HUES48 (cell line): Measurements from ENCODE around the gene ZNF462.

ENCODE experiments used
- H3K27ac ChIP-seq: one replicate; pipeline ENCODE4 v1.7.0; 2013; ENCODE audit warnings: low read depth, low read length, inconsistent platforms
- H3K27me3 ChIP-seq: 2 replicates; pipeline ENCODE4 v1.6.1; 2013; ENCODE audit warnings: mild to moderate bottlenecking, low read length; ENCODE audit not compliant: control insufficient read depth, insufficient read depth
- H3K36me3 ChIP-seq: 2 replicates; pipeline ENCODE4 v1.6.1; 2013; ENCODE audit warnings: low read length; ENCODE audit not compliant: control insufficient read depth, insufficient read depth
- H3K4me1 ChIP-seq: 2 replicates; pipeline ENCODE4 v1.6.1; 2013; ENCODE audit warnings: mild to moderate bottlenecking, low read length; ENCODE audit not compliant: control insufficient read depth, insufficient read depth
- H3K4me3 ChIP-seq: 2 replicates; pipeline ENCODE4 v1.5.1; 2013; ENCODE audit warnings: mild to moderate bottlenecking, low read depth, low read length
- H3K9ac ChIP-seq: 2 replicates; pipeline ENCODE4 v1.6.1; 2013; ENCODE audit warnings: mild to moderate bottlenecking, low read depth, low read length, moderate library complexity
- H3K9me3 ChIP-seq: 2 replicates; pipeline ENCODE4 v1.6.1; 2013; ENCODE audit warnings: low read length; ENCODE audit not compliant: control insufficient read depth, insufficient read depth

Gene ZNF462, protein sequence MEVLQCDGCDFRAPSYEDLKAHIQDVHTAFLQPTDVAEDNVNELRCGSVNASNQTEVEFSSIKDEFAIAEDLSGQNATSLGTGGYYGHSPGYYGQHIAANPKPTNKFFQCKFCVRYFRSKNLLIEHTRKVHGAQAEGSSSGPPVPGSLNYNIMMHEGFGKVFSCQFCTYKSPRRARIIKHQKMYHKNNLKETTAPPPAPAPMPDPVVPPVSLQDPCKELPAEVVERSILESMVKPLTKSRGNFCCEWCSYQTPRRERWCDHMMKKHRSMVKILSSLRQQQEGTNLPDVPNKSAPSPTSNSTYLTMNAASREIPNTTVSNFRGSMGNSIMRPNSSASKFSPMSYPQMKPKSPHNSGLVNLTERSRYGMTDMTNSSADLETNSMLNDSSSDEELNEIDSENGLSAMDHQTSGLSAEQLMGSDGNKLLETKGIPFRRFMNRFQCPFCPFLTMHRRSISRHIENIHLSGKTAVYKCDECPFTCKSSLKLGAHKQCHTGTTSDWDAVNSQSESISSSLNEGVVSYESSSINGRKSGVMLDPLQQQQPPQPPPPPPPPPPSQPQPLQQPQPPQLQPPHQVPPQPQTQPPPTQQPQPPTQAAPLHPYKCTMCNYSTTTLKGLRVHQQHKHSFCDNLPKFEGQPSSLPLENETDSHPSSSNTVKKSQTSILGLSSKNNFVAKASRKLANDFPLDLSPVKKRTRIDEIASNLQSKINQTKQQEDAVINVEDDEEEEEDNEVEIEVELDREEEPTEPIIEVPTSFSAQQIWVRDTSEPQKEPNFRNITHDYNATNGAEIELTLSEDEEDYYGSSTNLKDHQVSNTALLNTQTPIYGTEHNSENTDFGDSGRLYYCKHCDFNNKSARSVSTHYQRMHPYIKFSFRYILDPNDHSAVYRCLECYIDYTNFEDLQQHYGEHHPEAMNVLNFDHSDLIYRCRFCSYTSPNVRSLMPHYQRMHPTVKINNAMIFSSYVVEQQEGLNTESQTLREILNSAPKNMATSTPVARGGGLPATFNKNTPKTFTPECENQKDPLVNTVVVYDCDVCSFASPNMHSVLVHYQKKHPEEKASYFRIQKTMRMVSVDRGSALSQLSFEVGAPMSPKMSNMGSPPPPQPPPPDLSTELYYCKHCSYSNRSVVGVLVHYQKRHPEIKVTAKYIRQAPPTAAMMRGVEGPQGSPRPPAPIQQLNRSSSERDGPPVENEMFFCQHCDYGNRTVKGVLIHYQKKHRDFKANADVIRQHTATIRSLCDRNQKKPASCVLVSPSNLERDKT (N-terminal part only)

GRCh38 chr9:106862821-106863720 is at the start of gene ZNF462:
Gene ZNF462 (plus strand): TSS chr9:106863166. CDS start chr9:106923384, 60,218 bp downstream.
- H3K4me3 ChIP-seq: peak within 1 kb of the TSS; percentile 90

DNA sequence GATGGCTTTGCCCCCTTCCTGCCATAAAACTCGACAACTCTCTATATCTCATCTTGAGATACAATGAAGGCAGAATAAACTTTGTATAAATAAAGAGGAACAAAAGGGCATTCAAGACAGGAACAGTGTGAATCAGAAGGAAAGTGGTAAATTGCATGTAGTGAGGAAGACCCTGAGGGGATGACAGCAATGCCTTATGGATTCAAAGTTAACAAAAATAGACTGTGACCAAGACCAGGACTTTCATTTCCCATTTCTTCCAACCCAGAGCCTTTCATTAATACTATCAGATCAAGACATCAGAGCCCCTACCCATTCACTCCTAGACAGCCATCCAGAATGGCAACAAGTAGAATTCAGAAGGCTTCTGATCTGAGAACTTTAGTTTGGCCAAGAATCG is 46.4 kb upstream of the ZNF462 start:
- Histone ChIP-seq H3K9ac (no peak overlapping the region), H3K9me3 (no peaks in the 10 kb centered on the region), H3K27me3 (no peaks in the 10 kb centered on the region), H3K27ac (no peak overlapping the region), H3K4me1 (no peaks in the 10 kb centered on the region), H3K4me3 (no peak overlapping the region), H3K36me3 (no peaks in the 10 kb centered on the region)

More at GRCh38 chr9:106862821-106863720, at the start of gene ZNF462:
- H3K27ac ChIP-seq: peak within 1 kb of the TSS; percentile 97
- H3K27me3 ChIP-seq: no peaks in the 10 kb centered on the region
- peaks cover 49% of the 10 kb centered on the region for H3K4me1 ChIP-seq
- H3K9me3 ChIP-seq: no peaks in the 10 kb centered on the region
- peaks cover 11% of the 10 kb centered on the region; the same call in 1 of the 2 replicates for H3K36me3 ChIP-seq
- peak within 1 kb of the TSS; percentile 92 for H3K9ac ChIP-seq

GRCh38 chr9:106818034-106818433 is 44.9 kb upstream of the ZNF462 start:
- no peaks in the 10 kb centered on the region for H3K9me3 ChIP-seq
- no peak overlapping the region for H3K4me3 ChIP-seq
- H3K27me3 ChIP-seq: no peaks in the 10 kb centered on the region
- H3K36me3 ChIP-seq: no peaks in the 10 kb centered on the region
- H3K27ac ChIP-seq: no peak overlapping the region
- no peak overlapping the region for H3K9ac ChIP-seq
- no peaks in the 10 kb centered on the region for H3K4me1 ChIP-seq

DNA sequence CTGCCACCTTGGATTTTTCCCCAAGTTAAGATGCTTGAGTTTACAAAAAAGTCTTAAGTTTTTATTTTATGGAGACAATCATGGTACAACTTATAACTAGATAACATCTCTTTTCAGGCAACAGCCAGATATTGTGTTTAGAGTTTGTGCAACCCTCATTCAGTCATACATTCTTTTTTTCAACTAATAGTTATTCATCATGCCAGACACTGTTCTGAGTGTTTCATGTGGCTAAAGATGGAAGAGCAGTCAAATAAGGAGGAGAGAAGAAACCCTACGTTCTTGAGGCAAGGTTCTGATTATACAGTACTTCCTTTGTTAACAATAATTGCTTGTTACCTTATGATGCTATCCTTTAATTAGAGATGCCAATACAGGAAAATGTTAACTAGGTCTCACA is 42.1 kb upstream of the ZNF462 start:
- no peaks in the 10 kb centered on the region for H3K36me3 ChIP-seq
- no peaks in the 10 kb centered on the region for H3K9me3 ChIP-seq
- no peak overlapping the region for H3K27ac ChIP-seq
- H3K4me1 ChIP-seq: no peaks in the 10 kb centered on the region
- no peak overlapping the region for H3K9ac ChIP-seq
- no peaks in the 10 kb centered on the region for H3K27me3 ChIP-seq
- H3K4me3 ChIP-seq: no peak overlapping the region

- no peaks in the 10 kb centered on the region for H3K9me3 ChIP-seq
- H3K27me3 ChIP-seq: no peaks in the 10 kb centered on the region
- no peaks in the 10 kb centered on the region for H3K36me3 ChIP-seq
- H3K4me1 ChIP-seq: no peaks in the 10 kb centered on the region
- no peak overlapping the region for H3K27ac ChIP-seq
- no peak overlapping the region for H3K4me3 ChIP-seq
- no peak overlapping the region for H3K9ac ChIP-seq
Observed at GRCh38 chr9:106828070-106828469, 34.9 kb upstream of the ZNF462 start.

DNA sequence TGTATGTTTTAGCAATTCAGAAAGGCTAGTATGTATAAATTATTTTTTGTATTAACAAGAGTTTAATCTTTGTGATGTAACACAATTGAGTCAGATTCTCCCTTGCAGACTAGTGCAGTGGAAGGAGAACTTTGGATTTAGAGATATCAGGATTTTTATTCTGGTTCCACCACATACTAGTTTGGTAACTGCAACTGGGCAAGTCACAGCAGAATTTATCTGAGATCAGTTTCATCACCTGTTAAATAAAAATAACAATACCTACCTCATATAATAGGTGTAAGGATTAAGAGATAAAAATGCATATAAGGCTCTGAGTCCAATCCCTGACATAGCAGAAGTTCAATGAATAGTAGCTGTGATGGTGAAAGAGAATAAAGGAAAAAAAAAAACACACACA is 34.0 kb upstream of the ZNF462 start:
- Histone ChIP-seq H3K27ac (no peak overlapping the region), H3K27me3 (no peaks in the 10 kb centered on the region), H3K4me1 (no peaks in the 10 kb centered on the region), H3K9me3 (no peaks in the 10 kb centered on the region), H3K4me3 (no peak overlapping the region), H3K9ac (no peak overlapping the region), H3K36me3 (no peaks in the 10 kb centered on the region)

GRCh38 chr9:106829666-106830408 is 33.1 kb upstream of the ZNF462 start:
- no peak overlapping the region for H3K4me3 ChIP-seq
- no peaks in the 10 kb centered on the region for H3K27me3 ChIP-seq
- H3K4me1 ChIP-seq: no peaks in the 10 kb centered on the region
- no peak overlapping the region for H3K9ac ChIP-seq
- no peak overlapping the region for H3K27ac ChIP-seq
- no peaks in the 10 kb centered on the region for H3K9me3 ChIP-seq
- no peaks in the 10 kb centered on the region for H3K36me3 ChIP-seq

DNA sequence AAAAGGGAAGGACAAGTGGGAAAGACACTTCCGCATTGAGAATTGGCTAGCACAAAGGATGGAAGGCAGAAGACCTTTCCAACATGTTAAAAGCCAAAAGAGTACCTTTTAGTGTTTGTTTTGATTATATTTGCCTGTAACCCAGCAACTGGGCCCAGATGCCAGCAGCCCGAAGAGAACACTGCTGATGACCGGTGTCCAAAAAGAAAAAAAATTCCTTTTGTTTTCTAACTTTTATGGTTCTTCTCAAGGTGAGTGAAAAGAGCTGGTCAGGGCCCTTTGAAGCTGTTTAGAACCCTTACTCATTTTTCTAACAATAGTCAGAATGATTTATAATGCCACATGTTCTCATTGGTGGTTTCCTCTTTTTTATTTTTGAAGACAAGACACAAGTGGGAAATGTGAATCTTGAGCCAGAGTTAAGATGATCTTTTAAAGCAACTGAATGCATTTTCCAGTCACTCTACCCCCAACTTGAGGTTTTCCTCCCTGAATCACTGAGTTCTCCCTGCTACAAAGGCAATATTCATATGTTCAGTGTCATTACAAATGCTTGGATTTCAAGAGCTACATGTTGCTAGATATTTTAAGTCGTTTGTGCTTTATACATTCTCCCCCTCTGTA is 32.3 kb upstream of the ZNF462 start:
- H3K27ac ChIP-seq: no peak overlapping the region
- H3K4me1 ChIP-seq: no peaks in the 10 kb centered on the region
- no peak overlapping the region for H3K4me3 ChIP-seq
- no peaks in the 10 kb centered on the region for H3K36me3 ChIP-seq
- H3K9me3 ChIP-seq: no peaks in the 10 kb centered on the region
- no peak overlapping the region for H3K9ac ChIP-seq
- H3K27me3 ChIP-seq: no peaks in the 10 kb centered on the region

GRCh38 chr9:106834888-106835287 is 28.1 kb upstream of the ZNF462 start:
- Histone ChIP-seq H3K36me3 (no peaks in the 10 kb centered on the region), H3K27ac (no peak overlapping the region), H3K9me3 (no peaks in the 10 kb centered on the region), H3K4me1 (no peaks in the 10 kb centered on the region), H3K4me3 (no peak overlapping the region), H3K9ac (no peak overlapping the region), H3K27me3 (no peaks in the 10 kb centered on the region)
